Osteoblast (primary cell): ENCODE data around the gene AOX1. TPM values are rescaled to one million over a fixed set of nuclear protein-coding genes. Genes with fewer than 3 reads are reported as not detected.
"Not testable (repeated sequence)": the region's sequence is repeated elsewhere in the genome, so short reads cannot be mapped to it uniquely, and the experiment has no call there.

Experiments
- DNase-seq: peaks from one replicate; pipeline ENCODE4 v3.0.0; 2011; ENCODE audit warnings: low spot score, mixed read lengths; ENCODE audit not compliant: insufficient read length; ENCODE audit errors: missing footprints
- H2AFZ ChIP-seq: 2 replicates; pipeline ENCODE4 v1.6.0; 2011; ENCODE audit warnings: mild to moderate bottlenecking, low read length
- H3K27ac ChIP-seq: 2 replicates; pipeline ENCODE4 v1.5.1; 2011; ENCODE audit warnings: mild to moderate bottlenecking, low read depth, low read length, moderate library complexity
- H3K27me3 ChIP-seq: 2 replicates; pipeline ENCODE4 v1.6.0; 2012; ENCODE audit warnings: mild to moderate bottlenecking, control low read depth, inconsistent platforms, low read length, moderate library complexity; ENCODE audit not compliant: insufficient read depth
- H3K36me3 ChIP-seq: 2 replicates; pipeline ENCODE4 v1.5.1; 2011; ENCODE audit warnings: mild to moderate bottlenecking, low read length, control low read depth, moderate library complexity; ENCODE audit not compliant: insufficient read depth
- H3K4me1 ChIP-seq: 2 replicates; pipeline ENCODE4 v1.5.1; 2011; ENCODE audit warnings: mild to moderate bottlenecking, low read length, control low read depth, moderate library complexity; ENCODE audit not compliant: insufficient read depth
- H3K4me2 ChIP-seq: 2 replicates; pipeline ENCODE4 v1.6.0; 2011; ENCODE audit warnings: mild to moderate bottlenecking, low read length; ENCODE audit not compliant: insufficient read depth
- H3K4me3 ChIP-seq: fragments of 200-600 bp; sonication (generic); 3 replicates; pipeline ENCODE4 v1.5.1; 2012; ENCODE audit warnings: mild to moderate bottlenecking, low read length, inconsistent platforms; ENCODE audit not compliant: insufficient read depth
- H3K79me2 ChIP-seq: 2 replicates; pipeline ENCODE4 v1.6.0; 2012; ENCODE audit warnings: mild to moderate bottlenecking, low read length, control low read depth, inconsistent platforms; ENCODE audit not compliant: insufficient read depth
- H3K9me3 ChIP-seq: 2 replicates; pipeline ENCODE4 v1.5.1; 2011; ENCODE audit warnings: low read depth, low read length, control low read depth
- H4K20me1 ChIP-seq: 2 replicates; pipeline ENCODE4 v1.6.0; 2012; ENCODE audit warnings: mild to moderate bottlenecking, low read length, control low read depth; ENCODE audit not compliant: insufficient read depth
- CTCF ChIP-seq: IDR thresholded peaks from 2 replicates; pipeline ENCODE4 v1.5.1; 2011; ENCODE audit warnings: mild to moderate bottlenecking, low read depth, low read length, moderate library complexity; ENCODE audit errors: extremely low read depth
- total RNA-seq: library from RNA; depleted of rRNA; stranded (reverse); fragments of >200 nt; gene quantifications from 2 replicates; pipeline ENCODE4 v1.2.3, GENCODE V29; 2012

Gene AOX1
- total RNA-seq, 1 donor, result 76.4 TPM

- H4K20me1 ChIP-seq, result no peaks in the 10 kb centered on the region
- DNase-seq, result no peak
Measured at GRCh38 chr2:200625282-200625681, 39.5 kb downstream of the AOX1 start.

DNA sequence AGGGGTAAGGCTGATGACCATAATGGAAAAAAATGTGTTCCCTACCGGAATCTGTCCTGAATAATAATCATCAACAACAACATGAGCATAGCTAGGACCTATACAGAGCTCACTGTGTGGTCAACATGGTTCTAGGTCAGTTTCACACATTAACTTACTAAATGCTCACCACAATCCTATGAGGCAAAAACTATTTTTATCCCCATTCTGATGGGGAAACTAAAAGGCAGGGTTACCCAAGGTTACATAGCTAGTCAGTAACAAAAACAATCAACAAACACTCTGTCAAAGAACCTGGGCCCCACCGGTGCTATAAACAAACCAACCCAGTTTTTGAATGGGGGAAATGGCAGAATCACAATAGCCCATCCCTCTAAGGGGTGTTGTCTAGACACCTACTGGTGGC lies 40.1 kb downstream of the AOX1 start:
- Histone ChIP-seq H3K27ac (no peak overlapping the region), H3K4me1 (peaks cover 30% of the 10 kb centered on the region), H3K4me2 (no peak overlapping the region), H3K36me3 (no peaks in the 10 kb centered on the region), H4K20me1 (no peaks in the 10 kb centered on the region), H3K9me3 (no peaks in the 10 kb centered on the region), H2AFZ (no peak overlapping the region), H3K27me3 (no peaks in the 10 kb centered on the region), H3K4me3 (no peak overlapping the region), H3K79me2 (no peaks in the 10 kb centered on the region)
- TF ChIP-seq CTCF, result no peak
- no peak for DNase-seq

More at GRCh38 chr2:200625282-200625681, 39.5 kb downstream of the AOX1 start:
- Histone ChIP-seq H3K36me3 (no peaks in the 10 kb centered on the region), H3K4me2 (no peak overlapping the region), H3K9me3 (no peaks in the 10 kb centered on the region), H3K4me3 (no peak overlapping the region), H3K27ac (no peak overlapping the region), H3K4me1 (peaks cover 30% of the 10 kb centered on the region), H3K79me2 (no peaks in the 10 kb centered on the region), H3K27me3 (no peaks in the 10 kb centered on the region), H2AFZ (no peak overlapping the region)
- no peak for TF ChIP-seq CTCF

GRCh38 chr2:200627110-200627770 lies 41.4 kb downstream of the AOX1 start:
- no peak overlapping the region for H2AFZ ChIP-seq
- H3K9me3 ChIP-seq, result no peaks in the 10 kb centered on the region
- no peak overlapping the region for H3K27ac ChIP-seq
- no peak overlapping the region for H3K4me2 ChIP-seq
- H3K27me3 ChIP-seq, result no peaks in the 10 kb centered on the region
- no peaks in the 10 kb centered on the region for H3K36me3 ChIP-seq
- no peak overlapping the region for H3K4me3 ChIP-seq
- peaks cover 30% of the 10 kb centered on the region for H3K4me1 ChIP-seq
- no peaks in the 10 kb centered on the region for H3K79me2 ChIP-seq
- DNase-seq, result no peak
- no peak for TF ChIP-seq CTCF
- H4K20me1 ChIP-seq, result no peaks in the 10 kb centered on the region

GRCh38 chr2:200628461-200628860 lies 42.6 kb downstream of the AOX1 start:
- H3K4me1 ChIP-seq, result peaks cover 30% of the 10 kb centered on the region
- not testable (repeated sequence) for H3K27me3 ChIP-seq, H4K20me1 ChIP-seq, H3K4me2 ChIP-seq, H3K36me3 ChIP-seq, H3K79me2 ChIP-seq, H3K9me3 ChIP-seq, H3K4me3 ChIP-seq, H3K27ac ChIP-seq, DNase-seq, H2AFZ ChIP-seq
